Effector CD8-positive, alpha-beta T cell (primary cell): ENCODE measurements around the gene OSBPL1A.
"Not testable (repeated sequence)": the region's sequence is repeated elsewhere in the genome, so short reads cannot be mapped to it uniquely, and the experiment has no call there.

ENCODE experiments used
- DNase-seq: peaks from one replicate; lab custom pipeline; 2025; lab: John Stamatoyannopoulos, UW

Gene OSBPL1A

DNA sequence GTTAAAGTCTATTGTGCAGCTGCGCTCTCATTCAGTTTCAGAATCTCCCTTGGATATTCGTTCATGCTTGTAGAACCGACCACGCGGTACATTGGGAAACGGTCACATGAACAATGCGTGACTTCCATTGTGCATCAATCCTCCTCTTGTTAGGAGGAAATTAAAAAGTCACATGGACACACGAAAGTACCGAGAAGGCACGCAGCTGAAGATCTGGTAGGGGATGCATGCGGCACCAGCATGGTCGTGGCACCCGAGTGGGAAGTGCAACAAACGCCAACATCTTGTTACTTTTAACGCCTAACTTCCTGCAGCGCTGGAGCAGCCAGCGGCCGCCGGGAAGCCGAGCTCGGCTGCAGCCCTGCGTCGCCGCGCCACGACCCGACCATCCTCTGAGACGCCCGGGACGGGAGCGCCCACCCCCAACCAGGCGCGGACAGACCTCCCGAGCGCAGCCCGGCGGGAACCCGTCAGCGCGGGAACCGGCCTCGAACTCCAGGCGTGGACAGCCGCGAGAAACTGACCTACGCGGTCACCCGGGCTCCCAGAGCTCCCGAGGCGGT lies 412 bp downstream of the OSBPL1A start:
- no peak for DNase-seq

DNA sequence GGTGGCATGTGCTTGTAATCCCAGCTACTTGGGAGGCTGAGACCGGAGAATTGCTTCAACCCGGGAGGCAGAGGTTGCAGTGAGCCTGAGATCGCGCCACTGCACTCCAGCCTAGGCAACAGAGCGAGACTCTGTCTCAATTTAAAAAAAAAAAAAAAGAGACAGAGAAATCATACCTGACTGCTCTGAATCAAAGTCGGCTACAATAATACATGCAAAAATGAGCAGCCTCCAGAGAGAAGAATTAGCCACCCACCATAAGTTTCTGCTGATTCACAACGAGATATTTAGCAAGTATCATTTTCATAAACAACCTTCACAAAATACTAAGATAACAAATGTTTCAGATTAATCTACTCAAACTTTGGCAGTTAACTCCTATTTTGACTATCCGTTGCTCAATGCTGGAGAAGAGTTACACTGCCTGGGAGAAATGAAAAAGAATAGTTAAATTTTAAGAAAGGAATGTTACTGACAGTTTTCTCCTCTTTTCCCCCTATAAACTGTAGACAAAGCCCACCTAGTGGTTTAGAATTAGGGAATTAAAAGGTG lies 1.5 kb downstream of the OSBPL1A start:
- DNase-seq = no peak

- no peak for DNase-seq
These were observed 2.4 kb downstream of the OSBPL1A start for GRCh38 chr18:24395049-24395795.

DNA sequence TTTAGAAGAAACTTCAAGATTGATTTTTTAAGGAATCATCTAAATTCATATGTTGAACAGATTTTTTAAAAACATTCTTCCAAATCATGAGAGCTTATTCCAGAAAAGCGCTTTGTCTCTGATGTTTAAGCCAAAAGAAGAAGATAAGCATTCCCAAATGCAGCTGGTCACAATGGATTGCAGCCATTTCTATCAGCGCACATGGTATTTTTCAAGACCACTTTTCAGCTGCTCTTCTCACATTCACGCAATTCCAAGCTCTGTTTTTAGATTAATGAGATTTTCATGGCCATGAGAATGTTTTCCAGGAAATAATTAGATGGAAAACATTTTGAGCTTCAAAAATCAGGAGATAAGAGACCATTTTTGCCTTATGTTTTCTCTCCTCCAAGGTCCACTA lies 8.7 kb downstream of the OSBPL1A start:
- no peak for DNase-seq

GRCh38 chr18:24386681-24387080 lies 10.9 kb downstream of the OSBPL1A start:
- DNase-seq = no peak

DNA sequence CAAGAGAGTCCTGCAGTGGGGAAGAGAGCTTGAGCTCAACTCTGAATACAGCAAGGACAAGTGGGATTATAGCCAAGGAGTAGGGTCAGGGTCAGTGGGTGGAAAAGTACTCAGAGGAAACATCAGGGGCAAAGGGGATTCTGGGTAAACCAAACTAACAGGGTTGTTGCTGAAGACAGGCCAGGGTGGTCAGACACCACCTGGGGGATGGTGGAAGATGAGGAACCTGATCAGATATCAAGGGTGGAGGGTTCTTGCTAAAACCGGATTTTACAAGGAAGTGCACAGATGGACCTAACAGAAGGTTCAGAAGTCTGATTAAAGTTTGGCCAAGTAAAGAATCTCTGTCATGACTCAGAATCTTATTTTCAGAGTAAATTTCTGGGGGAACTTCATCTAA lies 16.5 kb downstream of the OSBPL1A start:
- DNase-seq = no peak

DNA sequence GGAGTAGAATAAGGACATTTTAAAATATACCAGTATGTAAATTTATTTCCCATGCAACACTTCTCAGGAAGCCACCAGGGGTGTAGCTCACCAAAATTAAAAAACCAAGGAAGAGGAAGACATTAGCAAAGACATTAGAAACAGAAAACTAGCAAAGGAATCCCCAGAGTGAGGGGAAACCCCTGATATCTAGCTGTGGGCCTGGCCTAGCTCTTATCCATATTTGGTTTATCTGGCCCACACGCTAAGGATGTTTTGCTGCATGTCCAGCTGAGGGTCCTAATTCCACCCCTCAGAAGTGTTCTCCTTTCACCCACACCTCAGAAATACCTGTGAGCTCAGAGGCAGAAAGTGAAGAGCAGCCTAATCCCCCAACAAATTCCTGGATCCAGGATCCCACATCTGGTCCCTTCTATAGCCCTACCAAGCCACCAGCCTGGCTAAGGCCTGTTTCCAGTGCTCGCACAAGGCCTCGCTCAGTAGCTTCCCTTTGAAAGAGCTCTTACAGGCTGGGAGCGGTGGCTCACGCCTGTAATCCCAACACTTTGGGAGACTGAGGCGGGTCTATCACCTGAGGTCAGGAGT lies 17.4 kb downstream of the OSBPL1A start:
- no peak for DNase-seq

DNA sequence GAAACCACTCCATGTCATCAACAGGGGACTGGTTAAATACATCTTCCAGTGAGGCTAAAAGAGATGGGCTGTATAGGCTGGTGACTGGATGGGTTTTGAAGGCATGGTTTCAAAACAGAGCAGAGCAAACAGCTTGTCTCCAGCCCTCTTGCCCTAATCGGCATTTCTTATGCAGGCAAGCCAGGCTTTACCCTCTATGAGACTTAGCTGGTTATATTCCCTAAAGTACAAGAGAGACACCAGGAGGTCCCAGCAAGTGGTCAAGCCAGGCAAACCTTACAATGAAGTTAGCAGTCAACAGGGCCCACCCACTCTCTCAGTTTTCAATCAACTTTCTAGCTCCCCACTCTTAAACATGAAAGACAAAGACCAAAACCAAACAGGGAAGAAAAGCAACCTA lies 19.0 kb downstream of the OSBPL1A start:
- no peak for DNase-seq

GRCh38 chr18:24376531-24376930 lies 21.1 kb downstream of the OSBPL1A start:
- not testable (repeated sequence) for DNase-seq

- no peak for DNase-seq
These were observed 24.3 kb downstream of the OSBPL1A start for GRCh38 chr18:24373328-24373727.

DNA sequence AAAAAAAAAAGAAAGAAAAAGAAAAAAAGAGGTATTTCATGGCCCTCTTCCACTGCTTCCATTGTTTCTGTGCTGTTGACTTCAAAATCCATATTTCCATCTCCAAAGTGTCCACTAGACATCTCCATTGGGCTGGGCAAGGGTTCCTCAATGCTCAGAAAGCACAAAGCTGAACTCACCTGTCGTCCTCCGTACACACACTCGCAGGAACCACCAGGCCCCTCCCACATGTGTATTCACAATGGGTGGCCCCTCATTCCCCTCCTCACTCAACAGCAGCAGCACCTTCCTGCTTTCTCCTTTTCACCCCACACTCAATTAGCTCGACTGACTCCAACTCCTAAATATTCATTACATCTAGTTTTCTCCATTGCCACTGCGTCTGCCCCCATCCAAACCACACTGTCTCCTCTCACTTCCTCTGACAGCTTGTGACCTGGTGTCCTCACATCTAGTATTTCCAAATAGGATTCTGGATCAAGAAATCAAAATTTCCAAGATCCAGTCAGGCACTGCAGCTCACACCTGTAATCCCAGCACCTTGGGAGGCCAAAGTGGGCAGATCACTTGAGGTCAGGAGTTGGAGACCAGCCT lies 25.2 kb downstream of the OSBPL1A start:
- no peak for DNase-seq

DNA sequence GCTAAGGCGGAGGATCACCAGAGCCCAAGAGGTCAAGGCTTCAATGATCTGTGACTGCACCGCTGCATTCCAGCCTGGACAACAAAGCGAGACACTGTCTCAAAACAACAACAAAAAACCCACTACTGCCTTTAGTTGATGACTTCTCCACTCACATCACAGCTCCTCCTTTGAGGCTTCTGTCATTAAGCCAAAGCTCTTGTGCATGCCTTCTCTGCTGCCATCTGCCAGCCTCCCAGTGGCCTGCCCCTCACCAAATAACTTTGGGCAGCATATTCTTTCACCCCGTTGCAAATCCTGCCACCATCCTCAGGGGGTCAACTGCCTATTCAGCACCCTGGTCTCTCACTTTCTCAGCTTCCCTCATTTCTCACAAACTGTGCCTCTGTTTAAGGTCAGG lies 27.5 kb downstream of the OSBPL1A start:
- DNase-seq = no peak

- no peak for DNase-seq
These were observed 28.2 kb downstream of the OSBPL1A start for GRCh38 chr18:24369426-24369825.

DNA sequence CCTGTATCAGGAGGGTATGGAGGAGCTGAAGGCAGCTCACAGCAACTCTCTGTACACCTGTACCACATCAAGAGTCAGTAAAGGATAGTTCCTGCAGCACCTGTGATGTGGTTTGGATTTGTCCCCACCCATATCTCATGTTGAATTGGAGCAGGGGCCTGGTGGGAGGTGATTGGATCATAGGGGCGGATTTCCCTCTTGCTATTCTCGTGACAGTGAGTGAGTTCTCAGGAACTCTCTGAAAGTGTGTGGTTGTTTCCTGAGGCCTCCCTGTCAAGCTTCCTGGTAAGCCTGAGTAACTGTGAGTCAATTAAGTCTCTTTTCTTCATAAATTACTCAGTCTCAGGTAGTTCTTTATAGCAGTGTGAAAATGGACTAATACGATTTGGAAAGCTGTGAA lies 28.9 kb downstream of the OSBPL1A start:
- DNase-seq = no peak

DNA sequence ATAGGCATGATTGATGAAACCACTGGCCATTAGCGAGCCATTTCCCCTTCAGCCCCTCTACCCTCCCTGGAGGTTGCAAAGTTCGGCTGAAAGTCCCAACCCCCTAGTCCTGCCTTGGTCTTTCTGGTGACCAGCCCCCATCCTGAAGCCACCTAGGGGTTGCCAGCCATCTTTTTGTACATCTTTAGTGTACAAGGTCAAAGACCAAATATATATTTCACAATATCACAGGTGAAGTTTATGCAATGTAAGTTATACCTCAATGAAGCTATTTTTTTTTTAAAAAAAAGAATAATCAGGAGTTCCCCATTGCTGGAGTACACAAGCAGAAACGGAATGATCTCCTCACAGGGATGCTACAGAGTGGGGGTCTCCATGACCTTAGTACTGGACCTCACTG lies 31.3 kb downstream of the OSBPL1A start:
- no peak for DNase-seq

GRCh38 chr18:24364177-24364576 lies 33.4 kb downstream of the OSBPL1A start:
- DNase-seq = no peak

- no peak for DNase-seq
These were observed 34.9 kb downstream of the OSBPL1A start for GRCh38 chr18:24362757-24363156.

- DNase-seq = not testable (repeated sequence)
These were observed 37.7 kb downstream of the OSBPL1A start for GRCh38 chr18:24359787-24360530.

- DNase-seq = no peak
These were observed 43.3 kb downstream of the OSBPL1A start for GRCh38 chr18:24354278-24354677.

- no peak for DNase-seq
These were observed 51.4 kb downstream of the OSBPL1A start for GRCh38 chr18:24346254-24346653.

- DNase-seq = no peak
These were observed 53.1 kb downstream of the OSBPL1A start for GRCh38 chr18:24344509-24344908.

- no peak for DNase-seq
These were observed 55.3 kb downstream of the OSBPL1A start for GRCh38 chr18:24342347-24342746.
